Fibroblast of mammary gland (primary cell): ENCODE data around the gene PSMF1.

Experiments
- DNase-seq: peaks from one replicate; pipeline ENCODE4 v3.0.0-alpha.2; 2010; ENCODE audit warnings: low read depth
- H3K4me3 ChIP-seq: 2 replicates; pipeline ENCODE4 v1.5.1; 2011; ENCODE audit warnings: low read depth, mild to moderate bottlenecking, low read length, moderate library complexity; ENCODE audit not compliant: control insufficient read depth
- CTCF ChIP-seq: conservative IDR thresholded peaks from 2 replicates; pipeline ENCODE4 v1.5.1; 2011; ENCODE audit warnings: low read depth, low read length, inconsistent platforms; ENCODE audit not compliant: control insufficient read depth, insufficient read depth

Gene PSMF1

DNA sequence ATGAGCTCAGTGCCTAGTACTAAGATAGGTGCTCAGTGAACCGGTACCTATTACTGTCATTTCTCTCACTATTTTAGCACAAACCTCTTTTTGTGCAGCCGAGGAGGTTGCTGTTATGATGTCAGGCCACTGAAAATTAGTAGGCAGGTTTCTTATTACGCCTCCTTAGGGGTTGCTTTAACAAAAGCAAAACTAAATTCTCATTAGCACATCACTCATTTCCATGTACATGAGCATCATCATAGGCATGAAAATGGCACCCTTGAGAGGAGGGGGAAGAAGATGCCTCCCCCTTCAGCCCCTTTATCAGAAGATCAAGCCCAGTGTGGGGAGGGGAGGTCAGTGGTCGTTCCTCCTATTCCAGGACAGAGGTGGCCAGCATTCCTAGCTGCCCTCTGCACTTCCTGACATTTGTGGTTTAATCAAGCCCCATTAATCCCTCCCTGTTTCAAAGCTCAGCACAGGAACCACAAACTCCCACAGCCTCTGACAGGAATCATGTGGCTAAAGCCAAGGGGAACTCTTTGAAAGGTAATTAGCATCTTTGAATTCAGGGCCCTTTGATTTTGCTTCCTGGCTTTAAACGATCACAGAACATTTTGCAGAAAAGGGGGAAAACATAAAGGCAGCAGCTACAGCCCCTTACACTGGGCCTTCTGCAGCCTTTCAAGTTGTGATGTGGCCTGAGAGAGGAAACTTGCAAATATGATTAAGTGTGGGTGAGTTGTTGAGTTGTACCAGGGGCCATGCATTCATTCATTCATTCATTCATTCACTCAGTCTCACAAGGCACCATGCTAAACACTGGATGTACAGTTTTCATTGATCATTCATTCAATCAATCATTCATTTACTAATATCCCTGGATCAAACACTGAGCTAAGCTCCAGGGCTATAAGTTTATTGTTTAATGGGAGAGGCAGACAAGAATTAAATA, 31.9 kb upstream of the PSMF1 start:
- H3K4me3 ChIP-seq: no peak overlapping the region
- TF ChIP-seq CTCF: no peak
- DNase-seq: no peak

- TF ChIP-seq CTCF: no peak
- DNase-seq: no peak
- no peak overlapping the region for H3K4me3 ChIP-seq
Measured at GRCh38 chr20:1087311-1087905, 31.0 kb upstream of the PSMF1 start.

DNA sequence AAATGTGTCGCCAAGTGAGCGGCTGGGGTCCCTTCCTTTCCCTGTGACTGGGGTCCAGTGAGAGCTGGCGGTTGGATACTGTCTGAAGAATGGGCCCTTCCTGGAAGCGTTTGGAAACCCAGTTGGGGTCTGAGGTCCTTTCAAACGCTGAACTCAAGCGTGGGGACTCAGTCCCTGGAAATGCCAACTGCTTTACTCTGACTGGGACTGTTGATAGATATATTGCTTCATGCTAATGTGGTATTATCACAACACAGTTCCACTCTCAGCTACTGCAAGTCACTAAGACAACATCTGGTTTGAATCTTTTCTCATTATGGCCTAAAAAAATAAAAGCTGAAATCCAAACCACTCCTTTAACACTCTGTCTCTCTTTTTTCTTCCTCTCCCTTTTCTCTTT, 23.7 kb upstream of the PSMF1 start:
- peak; percentile 30 for DNase-seq
- TF ChIP-seq CTCF: no peak
- no peak overlapping the region for H3K4me3 ChIP-seq

DNA sequence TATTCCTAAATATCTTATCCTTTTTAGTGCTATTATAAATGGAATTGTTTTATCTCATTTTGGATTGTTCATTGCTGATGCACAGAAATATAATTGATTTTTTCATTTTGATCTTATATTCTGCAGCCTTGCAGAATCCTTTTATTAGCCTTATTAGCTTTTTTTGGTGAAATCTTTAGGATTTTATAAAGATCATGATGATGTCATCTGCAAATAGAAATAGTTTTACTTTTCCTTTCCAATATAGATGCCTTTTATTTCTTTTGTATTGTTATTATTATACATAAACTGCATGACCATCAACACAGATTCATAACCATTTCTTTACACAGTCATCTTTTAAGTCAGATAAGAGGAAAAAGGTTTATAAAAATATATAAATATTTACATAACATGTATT, 16.9 kb upstream of the PSMF1 start:
- no peak overlapping the region for H3K4me3 ChIP-seq
- no peak for DNase-seq
- TF ChIP-seq CTCF: no peak

DNA sequence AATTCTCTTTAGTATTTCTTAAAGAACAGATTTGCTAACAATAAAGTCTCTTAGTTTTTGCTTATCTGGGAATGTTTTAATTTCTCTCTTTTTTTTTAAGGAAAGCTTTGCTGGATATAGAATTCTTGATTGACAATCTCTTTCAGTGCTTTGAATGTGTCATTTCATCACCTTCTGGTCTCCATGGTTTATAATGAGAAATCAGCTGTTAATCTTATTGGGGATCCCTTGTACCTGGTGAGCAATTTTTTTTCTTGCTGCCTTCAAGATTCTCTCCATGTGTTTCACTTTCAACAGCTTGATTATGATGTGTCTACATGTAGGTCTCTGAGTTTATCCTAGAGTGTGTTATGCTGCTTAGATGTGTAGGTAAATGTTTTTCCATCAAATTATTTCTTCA, 16.4 kb upstream of the PSMF1 start:
- no peak overlapping the region for H3K4me3 ChIP-seq
- DNase-seq: no peak
- TF ChIP-seq CTCF: no peak

DNA sequence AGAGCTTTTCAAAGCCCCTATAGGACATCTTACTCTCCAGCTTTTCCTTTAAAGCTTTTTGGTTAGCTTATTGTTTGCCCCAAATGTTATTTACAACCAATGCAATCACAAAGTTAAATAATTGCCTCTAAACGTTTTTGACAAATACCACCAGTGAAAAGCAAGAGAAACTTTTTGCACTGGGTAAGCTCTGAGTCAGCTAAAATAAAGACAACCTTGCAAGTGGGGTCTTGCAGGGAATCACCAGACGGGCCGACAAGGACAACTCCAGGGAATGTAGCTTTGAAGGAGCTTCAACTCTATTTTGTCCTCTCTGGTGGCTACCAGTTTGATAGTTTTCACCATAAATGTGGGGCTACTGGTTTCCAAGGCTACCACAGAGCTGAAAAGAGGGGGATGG, 14.7 kb upstream of the PSMF1 start:
- TF ChIP-seq CTCF: no peak
- no peak overlapping the region for H3K4me3 ChIP-seq
- no peak for DNase-seq
